Measurements from ENCODE around the gene LYSMD4.

- TF ChIP-seq CTCF (IDR thresholded peaks at IDR 0.05) (no peak), ATF2 (CRISPR knock-in tag; IDR thresholded peaks at IDR 0.05; ENCODE audit: borderline replicate concordance, low read depth) (no peak), SOX15 (CRISPR knock-in tag; IDR thresholded peaks at IDR 0.05) (no peak), E2F1 (CRISPR knock-in tag; IDR thresholded peaks at IDR 0.05) (no peak), JUN (CRISPR knock-in tag; IDR thresholded peaks at IDR 0.05) (no peak), NFYB (CRISPR knock-in tag; conservative IDR thresholded peaks at IDR 0.05; ENCODE audit: low read depth) (no peak), ZNF281 (CRISPR knock-in tag; IDR thresholded peaks at IDR 0.05) (no peak)
Measured at GRCh38 chr15:99692825-99693224, 40.4 kb downstream of the LYSMD4 start.
